ENCODE results near the gene MIOS. TPM values are rescaled to one million over a fixed set of nuclear protein-coding genes. Genes with fewer than 3 reads are reported as not detected.
A peak's percentile ranks its signal among the peaks of the same experiment; 100 is the strongest.

Gene MIOS
- total RNA-seq, result 10 to 100 TPM; 21.9 to 23.6 TPM
- long read RNA-seq, transcript MIOS-202 (12 exons, 3,095 nt), result minor isoform, 5 of 38 reads
- long read RNA-seq, transcript MIOS-201 (13 exons, 3,453 nt), result major isoform, 8 of 38 reads
- long read RNA-seq, partial matches to known transcripts, result 11 of 38 reads
- long read RNA-seq, other reads (novel, unspliced or antisense), result 13 of 38 reads

GRCh38 chr7:7566651-7567611 is at the start of gene MIOS:
Gene MIOS (plus strand): TSS chr7:7566884. CDS start chr7:7572476, 5,592 bp downstream.
- DNase-seq (peak; percentile 89 to 92), ATAC-seq (peak; percentile 89)
- intact Hi-C loops (cut with DNase I, micrococcal nuclease), result no loop called here

- intact Hi-C loops (cut with DNase I, micrococcal nuclease), result no loop called here
- DNase-seq, result no peak
- ATAC-seq, result no peak
These were observed 48.9 kb upstream of the MIOS start for GRCh38 chr7:7517754-7518153.

- intact Hi-C loops (cut with DNase I, micrococcal nuclease), result no loop called here
- no peak for DNase-seq
- peak; percentile 26 for ATAC-seq
These were observed 47.6 kb upstream of the MIOS start for GRCh38 chr7:7519056-7519455.

- intact Hi-C loops (cut with DNase I, micrococcal nuclease), result no loop called here
- DNase-seq (no peak), ATAC-seq (no peak)
These were observed 47.2 kb upstream of the MIOS start for GRCh38 chr7:7519528-7519927.

GRCh38 chr7:7521259-7521658 is 45.4 kb upstream of the MIOS start:
- DNase-seq, result no peak
- no peak for ATAC-seq
- intact Hi-C loops (cut with DNase I, micrococcal nuclease), result no loop called here

- ATAC-seq (no peak), DNase-seq (no peak)
- intact Hi-C loops (cut with DNase I, micrococcal nuclease), result no loop called here
These were observed 44.3 kb upstream of the MIOS start for GRCh38 chr7:7522421-7522820.

GRCh38 chr7:7524121-7524520 is 42.6 kb upstream of the MIOS start:
- ATAC-seq (no peak), DNase-seq (no peak)
- intact Hi-C loops (cut with DNase I, micrococcal nuclease), result no loop called here

- ATAC-seq (no peak), DNase-seq (no peak)
- intact Hi-C loops (cut with DNase I, micrococcal nuclease), result no loop called here
These were observed 40.7 kb upstream of the MIOS start for GRCh38 chr7:7526006-7526405.

- DNase-seq (no peak), ATAC-seq (no peak)
- intact Hi-C loops (cut with DNase I, micrococcal nuclease), result no loop called here
These were observed 39.6 kb upstream of the MIOS start for GRCh38 chr7:7527047-7527446.

- intact Hi-C loops (cut with DNase I, micrococcal nuclease), result no loop called here
These were observed 37.4 kb upstream of the MIOS start for GRCh38 chr7:7529328-7529727.

GRCh38 chr7:7533831-7534430 is 32.8 kb upstream of the MIOS start:
- ATAC-seq (no peak), DNase-seq (no peak)
- intact Hi-C loops (cut with DNase I, micrococcal nuclease), result no loop called here

More at GRCh38 chr7:7529328-7529727, 37.4 kb upstream of the MIOS start:
- DNase-seq (no peak), ATAC-seq (no peak)

GRCh38 chr7:7535691-7536090 is 31.0 kb upstream of the MIOS start, which contains the start of gene COL28A1:
Gene COL28A1 (minus strand): TSS chr7:7535873. CDS start chr7:7532875, 2,998 bp downstream.
- intact Hi-C loops (cut with DNase I, micrococcal nuclease), result loop anchor here in 1 of 2 donors (5.0 kb wide), 1 partner anchor 433 kb away; no protein-coding TSS in a partner anchor
- no peak for DNase-seq
- no peak for ATAC-seq

- intact Hi-C loops (cut with DNase I, micrococcal nuclease), result loop anchor here in 1 of 2 donors (5.0 kb wide), 1 partner anchor 434 kb away; no protein-coding TSS in a partner anchor
- ATAC-seq, result peak; percentile 74
- no peak for DNase-seq
These were observed 30.2 kb upstream of the MIOS start for GRCh38 chr7:7536396-7537019.

GRCh38 chr7:7537711-7538110 is 29.0 kb upstream of the MIOS start:
- DNase-seq, result no peak
- intact Hi-C loops (cut with DNase I, micrococcal nuclease), result loop anchor here in 1 of 2 donors (5.0 kb wide), 1 partner anchor 435 kb away; no protein-coding TSS in a partner anchor
- no peak for ATAC-seq

- ATAC-seq, result no peak
- intact Hi-C loops (cut with DNase I, micrococcal nuclease), result loop anchor here in 1 of 2 donors (5.0 kb wide), 1 partner anchor 437 kb away; no protein-coding TSS in a partner anchor
These were observed 27.5 kb upstream of the MIOS start for GRCh38 chr7:7539152-7539551.

GRCh38 chr7:7539711-7540110 is 27.0 kb upstream of the MIOS start:
- ATAC-seq, result no peak
- intact Hi-C loops (cut with DNase I, micrococcal nuclease), result loop anchor here in 1 of 2 donors (5.0 kb wide), 2 partner anchors 117 to 437 kb away; no protein-coding TSS in a partner anchor

More at GRCh38 chr7:7539152-7539551, 27.5 kb upstream of the MIOS start:
- DNase-seq, result no peak

GRCh38 chr7:7542251-7542835 is 24.3 kb upstream of the MIOS start:
- peak; percentile 48 for ATAC-seq
- no peak for DNase-seq
- intact Hi-C loops (cut with DNase I, micrococcal nuclease), result loop anchor here in 1 of 2 donors (5.0 kb wide), 1 partner anchor 120 kb away; no protein-coding TSS in a partner anchor

More at GRCh38 chr7:7539711-7540110, 27.0 kb upstream of the MIOS start:
- DNase-seq, result no peak

- intact Hi-C loops (cut with DNase I, micrococcal nuclease), result no loop called here
- ATAC-seq, result no peak
These were observed 18.3 kb upstream of the MIOS start for GRCh38 chr7:7548407-7548806.

More at GRCh38 chr7:7548407-7548806, 18.3 kb upstream of the MIOS start:
- DNase-seq, result no peak

Data from left colon (tissue), 2 donors.